Heart left ventricle (tissue), 16 donors: ENCODE results near the gene CENPS. TPM values are rescaled to one million over a fixed set of nuclear protein-coding genes. Genes with fewer than 3 reads are reported as not detected.

Source experiments
- ATAC-seq, 4 donors: fragments of 200-7000 bp; cut with Tn5 transposase; one replicate each; pipeline ENCODE4 v1.9.1; 2020 to 2022; ENCODE audit warnings: moderate library complexity in 4 of 4, mild to moderate bottlenecking in 3 of 4, moderate number of reproducible peaks in 1 of 4
- DNase-seq, 5 donors: peaks; one replicate each; pipeline ENCODE4 v3.0.0-alpha.2; 2020
- H3K27ac ChIP-seq, 12 donors: fragments of 200-600 bp; sonication (generic) in 4 of 12; one replicate each; pipeline versions ENCODE4 v1.5.0 to v1.8.0; 2016 to 2022; ENCODE audit warnings: mild to moderate bottlenecking in 2 of 12
- H3K27me3 ChIP-seq, 9 donors: fragments of 200-600 bp; sonication (generic) in 2 of 9; one replicate each; pipeline versions ENCODE4 v1.5.1 to v1.8.0; 2016 to 2022; ENCODE audit warnings: mild to moderate bottlenecking in 3 of 9
- H3K36me3 ChIP-seq, 9 donors: fragments of 200-600 bp; sonication (generic) in 2 of 9; one replicate each; pipeline versions ENCODE4 v1.5.0 to v1.8.0; 2018 to 2022; ENCODE audit warnings: mild to moderate bottlenecking in 2 of 9
- H3K4me1 ChIP-seq, 12 donors: fragments of 200-600 bp; sonication (generic) in 4 of 12; one replicate each; pipeline versions ENCODE4 v1.5.0 to v1.8.0; 2016 to 2022; ENCODE audit warnings: mild to moderate bottlenecking in 3 of 12
- H3K4me3 ChIP-seq, 12 donors: fragments of 200-600 bp; sonication (generic) in 4 of 12; one replicate each; pipeline versions ENCODE4 v1.5.0 to v1.8.0; 2017 to 2022; ENCODE audit warnings: mild to moderate bottlenecking in 9 of 12, moderate library complexity in 4 of 12
- H3K9me3 ChIP-seq, 12 donors: fragments of 200-600 bp; sonication (generic) in 4 of 12; one replicate each; pipeline versions ENCODE4 v1.5.0 to v1.8.0; 2016 to 2022; ENCODE audit warnings: mild to moderate bottlenecking in 1 of 12
- CTCF ChIP-seq, 12 donors: fragments of 200-600 bp; sonication (generic) in 4 of 12; IDR thresholded peaks; one replicate each; pipeline versions ENCODE4 v1.5.0 to v1.8.0; 2018 to 2022; ENCODE audit warnings: antibody characterized with exemption in 12 of 12, mild to moderate bottlenecking in 5 of 12
- POLR2A ChIP-seq, 2 donors: fragments of 450-650 bp; IDR thresholded peaks; one replicate each; pipeline ENCODE4 v1.6.1; 2017; ENCODE audit warnings: antibody characterized with exemption in 2 of 2, mild to moderate bottlenecking in 2 of 2, moderate library complexity in 2 of 2
- WGBS, 4 donors: extraction: QIAGEN DNeasy Blood & Tissue Kit in 2 of 4; methylation state at CpG; one replicate each; pipeline versions ENCODE4 v1.1.5 to v1.1.7; 2013 to 2018; 5-methylcytosine and 5-hydroxymethylcytosine counted together
- intact Hi-C, 10 donors: fragments of 100-400 bp; cut with DNase I; formaldehyde crosslinking; loops; one replicate each; pipeline versions ENCODE4 v1.11.1 to v1.14.2; 2022
- polyA plus RNA-seq, 2 donors: library from polyadenylated mRNA; stranded (reverse); fragments of 200-250 nt; gene quantifications; one replicate each; pipeline ENCODE4 v1.2.3, GENCODE V29; 2013
- total RNA-seq, 9 donors: library from RNA; depleted of rRNA in 2 of 9; stranded (reverse); fragments of >200 nt in 2 of 9; fragmentation: NEBNext Ultra II Directional in 3 of 9; extraction: Animal tissue kit (Norgen Biotek cat#: 25700) in 3 of 9; gene quantifications; one replicate each; pipeline versions ENCODE4 v1.1.0 to v1.2.4, GENCODE V29; 2016 to 2023
- donor health status: ischemic (EF 13 %, LVEDD 7.1; RV severe dilation, severe dysfunction).
- donor health status: healthy with polysubstance abuse.
- donor health status: DM: no; HTN: yes; CAD: no.
- donor health status: DM: no; HTN: no; CAD: no.
- donor health status: ischemic (EF 25% LVEDD 6.9; RV normal size, moderate dysfunction).
- donor health status: ischemic (EF 25% LVEDD 5.7; RV mildly dilated, moderate dysfunction).
- donor health status: healthy.
- donor health status: DM: yes; HTN: yes; CAD: no.
- donor health status: ischemic (EF 35%, LVEDD 5.7; RV mildly dilated, moderate dysfunction).
- donor health status: nonischemic (EF 11% LVEDD 7.7; RV severe dilation, severe dysfunction).
- donor health status: DM: yes; HTN: yes; CAD: no.
- donor health status: PGD.
- donor health status: ischemic (EF 29% LVEDD 5.4; RV normal size, mild dysfunction).
- donor health status: nonischemic (EF 23%, LVEDD 6.1; RV moderate dilation, normal function).

Gene CENPS
- total and polyA plus RNA-seq, 11 donors, result 2.4 to 11.6 (median 8.2) TPM

GRCh38 chr1:10457875-10458274 is 27.6 kb downstream of the CENPS start:
- Histone ChIP-seq H3K9me3 (no peaks in the 10 kb centered on the region), H3K27ac (peak overlapping the region in 1 of 12 donors; percentile 20), H3K4me1 (peaks cover 0 to 18% (median 0%) of the 10 kb centered on the region in 12 donors), H3K4me3 (peak overlapping the region in 1 of 12 donors; percentile 22), H3K27me3 (no peaks in the 10 kb centered on the region), H3K36me3 (peaks cover 2 to 33% (median 27%) of the 10 kb centered on the region in 9 donors)
- intact Hi-C loops, result no loop called here
- 64 to 84% (median 70%) methylated on average over 9 of the region's 9 CpGs for WGBS, 4 donors
- TF ChIP-seq POLR2A (IDR thresholded peaks at IDR 0.05) (no peak), CTCF (IDR thresholded peaks at IDR 0.05) (no peak)
- DNase-seq, result peak in 1 of 5 donors; percentile 3
- ATAC-seq, result no peak

DNA sequence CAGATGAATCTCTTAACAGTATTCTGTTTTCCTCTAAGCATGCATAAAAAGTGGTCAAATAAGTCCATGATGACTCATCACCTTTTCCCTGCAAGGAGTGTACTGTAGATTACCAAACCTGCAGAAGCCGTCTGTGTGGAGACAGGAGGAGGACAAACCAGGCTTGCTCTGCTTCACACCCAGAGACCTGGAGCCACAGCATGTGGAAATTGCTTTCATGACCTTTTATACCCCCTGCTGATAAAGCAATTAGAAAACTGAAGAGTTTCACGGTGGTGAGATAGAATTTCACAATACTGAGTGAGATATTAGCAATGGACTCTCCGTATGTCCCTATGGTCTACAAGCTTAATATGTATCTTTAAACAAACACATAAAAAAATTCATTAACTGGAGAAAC is 29.0 kb downstream of the CENPS start:
- Histone ChIP-seq H3K27me3 (no peaks in the 10 kb centered on the region), H3K4me1 (peaks cover 0 to 18% (median 0%) of the 10 kb centered on the region in 12 donors), H3K27ac (no peak overlapping the region), H3K9me3 (no peaks in the 10 kb centered on the region), H3K4me3 (no peak overlapping the region), H3K36me3 (peaks cover 2 to 46% (median 40%) of the 10 kb centered on the region in 9 donors)
- no peak for DNase-seq
- intact Hi-C loops, result no loop called here
- ATAC-seq, result no peak
- 53 to 64% (median 59%) methylated on average over 3 of the region's 3 CpGs for WGBS, 4 donors
- TF ChIP-seq POLR2A (IDR thresholded peaks at IDR 0.05) (no peak), CTCF (IDR thresholded peaks at IDR 0.05) (no peak)

- no peaks in the 10 kb centered on the region for H3K9me3 ChIP-seq
- no peak overlapping the region for H3K4me3 ChIP-seq
- no peaks in the 10 kb centered on the region for H3K27me3 ChIP-seq
- ATAC-seq, result no peak
- no peak overlapping the region for H3K27ac ChIP-seq
- peaks cover 0 to 74% (median 71%) of the 10 kb centered on the region in 9 donors for H3K36me3 ChIP-seq
- H3K4me1 ChIP-seq, result peaks cover 0 to 13% (median 8%) of the 10 kb centered on the region in 12 donors
- TF ChIP-seq CTCF (IDR thresholded peaks at IDR 0.05), result no peak
- intact Hi-C loops, result loop anchor here in 1 of 10 donors (5.0 kb wide), 1 partner anchor 35 kb away; the partner anchor contains the start of gene CENPS
- DNase-seq, result peak in 1 of 5 donors; percentile 0
- 95 to 98% (median 97%) methylated on average over 2 of the region's 2 CpGs for WGBS, 4 donors
Observed at GRCh38 chr1:10467078-10467477, 36.8 kb downstream of the CENPS start.

GRCh38 chr1:10470043-10470442 is 39.8 kb downstream of the CENPS start:
- no peak for DNase-seq
- no peak for TF ChIP-seq CTCF (IDR thresholded peaks at IDR 0.05)
- TF ChIP-seq POLR2A (IDR thresholded peaks at IDR 0.05), result no peak
- Histone ChIP-seq H3K4me3 (no peak overlapping the region), H3K27ac (no peak overlapping the region), H3K27me3 (no peaks in the 10 kb centered on the region), H3K4me1 (peaks cover 0 to 32% (median 9%) of the 10 kb centered on the region in 12 donors), H3K36me3 (peaks cover 0 to 45% (median 41%) of the 10 kb centered on the region in 9 donors), H3K9me3 (no peaks in the 10 kb centered on the region)
- intact Hi-C loops, result loop anchor here in 3 of 10 donors (5.0 kb wide), 1 partner anchor 38 kb away; the partner anchor contains the start of gene CENPS (in 3 of the 3)
- 96 to 100% (median 98%) methylated on average over 4 of the region's 4 CpGs for WGBS, 4 donors
- ATAC-seq, result no peak
